ENCODE measurements around the gene FAM50B. TPM values are rescaled to one million over a fixed set of nuclear protein-coding genes. Genes with fewer than 3 reads are reported as not detected.

The FAM50B gene
- total RNA-seq, 4 donors from 2014 or later, result 1.8 to 25.4 (median 12.2) TPM

DNA sequence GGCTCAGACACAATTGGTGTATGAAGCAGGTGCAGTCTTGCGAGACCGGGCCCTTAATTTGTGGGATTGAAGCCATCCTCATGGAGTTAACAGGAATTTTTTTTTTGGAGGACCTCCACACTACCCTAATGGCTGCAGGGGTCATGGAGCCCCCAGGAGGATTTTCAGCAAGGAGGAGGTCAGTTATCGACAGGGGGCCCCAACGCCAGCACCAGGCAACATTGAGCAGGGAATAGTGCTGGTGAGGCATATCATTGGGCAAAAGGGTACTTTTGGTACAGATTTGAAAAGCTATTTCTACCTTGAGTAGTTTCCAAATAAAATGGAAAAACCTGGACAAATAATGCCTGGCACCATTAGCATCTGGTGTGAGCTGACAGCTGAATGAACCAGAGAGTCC, 6.7 kb downstream of the FAM50B start:
- H3K36me3 ChIP-seq, result no peaks in the 10 kb centered on the region
- no peaks in the 10 kb centered on the region for H3K4me1 ChIP-seq
- no peaks in the 10 kb centered on the region for H3K9me3 ChIP-seq
- no peak overlapping the region for H3K4me3 ChIP-seq
- TF ChIP-seq POLR2A (IDR thresholded peaks at IDR 0.05), result no peak
- TF ChIP-seq, protein P1, sequence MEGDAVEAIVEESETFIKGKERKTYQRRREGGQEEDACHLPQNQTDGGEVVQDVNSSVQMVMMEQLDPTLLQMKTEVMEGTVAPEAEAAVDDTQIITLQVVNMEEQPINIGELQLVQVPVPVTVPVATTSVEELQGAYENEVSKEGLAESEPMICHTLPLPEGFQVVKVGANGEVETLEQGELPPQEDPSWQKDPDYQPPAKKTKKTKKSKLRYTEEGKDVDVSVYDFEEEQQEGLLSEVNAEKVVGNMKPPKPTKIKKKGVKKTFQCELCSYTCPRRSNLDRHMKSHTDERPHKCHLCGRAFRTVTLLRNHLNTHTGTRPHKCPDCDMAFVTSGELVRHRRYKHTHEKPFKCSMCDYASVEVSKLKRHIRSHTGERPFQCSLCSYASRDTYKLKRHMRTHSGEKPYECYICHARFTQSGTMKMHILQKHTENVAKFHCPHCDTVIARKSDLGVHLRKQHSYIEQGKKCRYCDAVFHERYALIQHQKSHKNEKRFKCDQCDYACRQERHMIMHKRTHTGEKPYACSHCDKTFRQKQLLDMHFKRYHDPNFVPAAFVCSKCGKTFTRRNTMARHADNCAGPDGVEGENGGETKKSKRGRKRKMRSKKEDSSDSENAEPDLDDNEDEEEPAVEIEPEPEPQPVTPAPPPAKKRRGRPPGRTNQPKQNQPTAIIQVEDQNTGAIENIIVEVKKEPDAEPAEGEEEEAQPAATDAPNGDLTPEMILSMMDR (IDR thresholded peaks at IDR 0.05), result no peak
- H3K27ac ChIP-seq, result no peak overlapping the region
- no peaks in the 10 kb centered on the region for H3K27me3 ChIP-seq
- intact Hi-C loops (cut with DNase I; ENCODE audit: low total_unique reads), result no loop called here
- no peak for DNase-seq

DNA sequence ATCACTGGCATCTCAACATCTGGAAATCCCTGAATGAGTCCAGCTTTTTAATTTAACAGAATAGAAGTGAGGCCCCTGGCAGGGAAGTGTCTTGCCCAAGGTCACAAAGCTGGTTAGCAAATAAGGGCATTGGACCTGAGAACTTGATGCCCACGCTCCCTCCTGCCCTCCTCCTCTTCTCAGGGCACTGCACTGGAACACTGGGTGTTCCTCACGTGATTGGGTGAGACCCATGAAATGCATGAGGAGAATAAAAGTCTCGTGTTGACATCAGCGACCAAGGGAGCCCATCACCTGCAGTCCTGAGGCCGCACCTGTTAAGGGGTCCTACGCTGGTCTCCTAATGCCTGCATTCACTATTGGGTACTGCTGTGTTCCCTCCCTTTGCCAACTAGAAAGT, 7.4 kb downstream of the FAM50B start:
- no peak for DNase-seq
- H3K36me3 ChIP-seq, result no peaks in the 10 kb centered on the region
- no peak overlapping the region for H3K4me3 ChIP-seq
- TF ChIP-seq, protein P1 (IDR thresholded peaks at IDR 0.05), result no peak
- no peak for TF ChIP-seq POLR2A (IDR thresholded peaks at IDR 0.05)
- H3K9me3 ChIP-seq, result no peaks in the 10 kb centered on the region
- no peak overlapping the region for H3K27ac ChIP-seq
- intact Hi-C loops (cut with DNase I; ENCODE audit: low total_unique reads), result no loop called here
- no peaks in the 10 kb centered on the region for H3K27me3 ChIP-seq
- H3K4me1 ChIP-seq, result no peaks in the 10 kb centered on the region

GRCh38 chr6:3857468-3858456, 8.6 kb downstream of the FAM50B start:
- no peaks in the 10 kb centered on the region for H3K27me3 ChIP-seq
- no peak overlapping the region for H3K27ac ChIP-seq
- H3K4me1 ChIP-seq, result no peaks in the 10 kb centered on the region
- no peak overlapping the region for H3K4me3 ChIP-seq
- DNase-seq, result no peak
- H3K9me3 ChIP-seq, result no peaks in the 10 kb centered on the region
- intact Hi-C loops (cut with DNase I; ENCODE audit: low total_unique reads), result no loop called here
- no peaks in the 10 kb centered on the region for H3K36me3 ChIP-seq
- TF ChIP-seq POLR2A (IDR thresholded peaks at IDR 0.05), result no peak
- TF ChIP-seq, protein P1 (IDR thresholded peaks at IDR 0.05), result no peak

DNA sequence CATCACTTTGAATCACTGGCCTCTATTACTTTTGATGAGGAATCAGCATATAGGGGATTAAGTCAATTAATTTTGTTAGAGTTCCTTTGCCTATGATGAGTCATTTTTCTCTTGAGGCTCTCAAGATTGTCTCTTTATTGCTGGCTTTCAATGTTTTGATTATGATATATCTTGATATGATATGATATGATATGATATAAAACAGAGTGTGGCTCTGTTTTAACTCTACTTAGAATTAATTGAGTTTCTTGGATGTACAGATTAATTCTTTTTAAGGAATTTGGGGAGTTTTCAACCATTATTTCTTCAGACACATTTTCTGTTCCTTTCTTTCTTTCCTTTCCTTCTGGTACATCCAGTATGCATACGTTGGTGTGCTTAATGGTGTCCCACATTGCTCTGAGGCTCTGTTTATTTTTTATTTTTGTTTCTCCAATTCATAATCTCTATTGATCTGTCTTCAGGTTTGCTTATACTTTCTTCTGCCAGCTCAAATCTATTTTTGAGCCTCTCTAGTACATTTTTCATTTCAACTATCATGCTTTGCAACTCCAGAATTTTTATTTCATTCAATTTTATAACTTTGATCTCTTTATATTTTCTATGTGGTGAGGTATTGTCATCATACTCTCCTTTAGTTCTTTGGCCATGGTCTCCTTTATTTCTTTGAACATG, 10.8 kb downstream of the FAM50B start:
- intact Hi-C loops (cut with DNase I; ENCODE audit: low total_unique reads), result no loop called here
- Histone ChIP-seq H3K36me3 (no peaks in the 10 kb centered on the region), H3K4me1 (no peaks in the 10 kb centered on the region), H3K27ac (no peak overlapping the region), H3K9me3 (no peaks in the 10 kb centered on the region), H3K27me3 (no peaks in the 10 kb centered on the region), H3K4me3 (no peak overlapping the region)
- no peak for DNase-seq
- no peak for TF ChIP-seq POLR2A (IDR thresholded peaks at IDR 0.05)
- TF ChIP-seq, protein P1 (IDR thresholded peaks at IDR 0.05), result no peak

GRCh38 chr6:3861424-3861823, 12.3 kb downstream of the FAM50B start:
- DNase-seq, result no peak
- TF ChIP-seq, protein P1 (IDR thresholded peaks at IDR 0.05), result no peak
- no peak for TF ChIP-seq POLR2A (IDR thresholded peaks at IDR 0.05)
- no peaks in the 10 kb centered on the region for H3K9me3 ChIP-seq
- H3K4me1 ChIP-seq, result no peaks in the 10 kb centered on the region
- H3K4me3 ChIP-seq, result no peak overlapping the region
- no peaks in the 10 kb centered on the region for H3K27me3 ChIP-seq
- H3K36me3 ChIP-seq, result no peaks in the 10 kb centered on the region
- no peak overlapping the region for H3K27ac ChIP-seq
- intact Hi-C loops (cut with DNase I; ENCODE audit: low total_unique reads), result no loop called here

Measured in uterus (tissue), 4 donors.